Erythroblast (primary cell): ENCODE measurements around the gene EPM2A.
A peak's percentile ranks its signal among the peaks of the same experiment; 100 is the strongest.

ENCODE experiments used
- DNase-seq, 2 experiments: peaks; one replicate each; lab custom pipeline; 2025; lab: John Stamatoyannopoulos, UW
- GATA1 ChIP-seq: IDR thresholded peaks from 2 replicates; pipeline ENCODE4 v1.6.1; 2011; ENCODE audit warnings: low read depth, mild to moderate bottlenecking, control low read depth, low read length, moderate library complexity
- POLR2A ChIP-seq: IDR thresholded peaks from 2 replicates; pipeline ENCODE4 v1.6.1; 2011; ENCODE audit warnings: mild to moderate bottlenecking, low read length

The EPM2A gene

GRCh38 chr6:145738265-145738664 is 2.9 kb upstream of the EPM2A start:
- no peak for DNase-seq
- no peak for TF ChIP-seq GATA1
- no peak for TF ChIP-seq POLR2A

- TF ChIP-seq POLR2A (no peak), GATA1 (no peak)
- DNase-seq, result no peak
Observed at GRCh38 chr6:145736661-145737144, 1.4 kb upstream of the EPM2A start.

- TF ChIP-seq POLR2A, result peak; percentile 62
- no peak for TF ChIP-seq GATA1
- peak; percentile 86 to 87 for DNase-seq
Observed at GRCh38 chr6:145734486-145735355, 599 bp downstream of the EPM2A start.

- no peak for TF ChIP-seq GATA1
- TF ChIP-seq POLR2A, result no peak
- DNase-seq, result peak; percentile 43
Observed at GRCh38 chr6:145733810-145734209, 1.5 kb downstream of the EPM2A start.

- TF ChIP-seq POLR2A (no peak), GATA1 (no peak)
- DNase-seq, result no peak
Observed at GRCh38 chr6:145733207-145733606, 2.1 kb downstream of the EPM2A start.

- no peak for TF ChIP-seq POLR2A
- TF ChIP-seq GATA1, result no peak
- DNase-seq, result peak; percentile 19 to 23
Observed at GRCh38 chr6:145731447-145731846, 3.9 kb downstream of the EPM2A start.

GRCh38 chr6:145729887-145730286 is 5.4 kb downstream of the EPM2A start:
- TF ChIP-seq GATA1 (no peak), POLR2A (no peak)
- no peak for DNase-seq

- TF ChIP-seq GATA1, result no peak
- no peak for TF ChIP-seq POLR2A
- no peak for DNase-seq
Observed at GRCh38 chr6:145728444-145729385, 6.6 kb downstream of the EPM2A start.

GRCh38 chr6:145727817-145728388 is 7.4 kb downstream of the EPM2A start:
- no peak for DNase-seq
- TF ChIP-seq GATA1, result no peak
- TF ChIP-seq POLR2A, result no peak

GRCh38 chr6:145725570-145725969 is 9.8 kb downstream of the EPM2A start:
- TF ChIP-seq POLR2A, result no peak
- no peak for TF ChIP-seq GATA1
- DNase-seq, result no peak

- TF ChIP-seq POLR2A (no peak), GATA1 (no peak)
- no peak for DNase-seq
Observed at GRCh38 chr6:145723646-145724045, 11.7 kb downstream of the EPM2A start.

- no peak for TF ChIP-seq GATA1
- DNase-seq, result no peak
Observed at GRCh38 chr6:145722190-145722589, 13.1 kb downstream of the EPM2A start.

GRCh38 chr6:145721144-145721543 is 14.2 kb downstream of the EPM2A start:
- TF ChIP-seq GATA1 (no peak), POLR2A (no peak)
- DNase-seq, result no peak
